ENCODE results near the gene VPS4A. TPM values are rescaled to one million over a fixed set of nuclear protein-coding genes. Genes with fewer than 3 reads are reported as not detected.
"Not testable (repeated sequence)": the region's sequence is repeated elsewhere in the genome, so short reads cannot be mapped to it uniquely, and the experiment has no call there.

Gene VPS4A
- total RNA-seq: 35.7 and 46.0 TPM in 2 replicates

DNA sequence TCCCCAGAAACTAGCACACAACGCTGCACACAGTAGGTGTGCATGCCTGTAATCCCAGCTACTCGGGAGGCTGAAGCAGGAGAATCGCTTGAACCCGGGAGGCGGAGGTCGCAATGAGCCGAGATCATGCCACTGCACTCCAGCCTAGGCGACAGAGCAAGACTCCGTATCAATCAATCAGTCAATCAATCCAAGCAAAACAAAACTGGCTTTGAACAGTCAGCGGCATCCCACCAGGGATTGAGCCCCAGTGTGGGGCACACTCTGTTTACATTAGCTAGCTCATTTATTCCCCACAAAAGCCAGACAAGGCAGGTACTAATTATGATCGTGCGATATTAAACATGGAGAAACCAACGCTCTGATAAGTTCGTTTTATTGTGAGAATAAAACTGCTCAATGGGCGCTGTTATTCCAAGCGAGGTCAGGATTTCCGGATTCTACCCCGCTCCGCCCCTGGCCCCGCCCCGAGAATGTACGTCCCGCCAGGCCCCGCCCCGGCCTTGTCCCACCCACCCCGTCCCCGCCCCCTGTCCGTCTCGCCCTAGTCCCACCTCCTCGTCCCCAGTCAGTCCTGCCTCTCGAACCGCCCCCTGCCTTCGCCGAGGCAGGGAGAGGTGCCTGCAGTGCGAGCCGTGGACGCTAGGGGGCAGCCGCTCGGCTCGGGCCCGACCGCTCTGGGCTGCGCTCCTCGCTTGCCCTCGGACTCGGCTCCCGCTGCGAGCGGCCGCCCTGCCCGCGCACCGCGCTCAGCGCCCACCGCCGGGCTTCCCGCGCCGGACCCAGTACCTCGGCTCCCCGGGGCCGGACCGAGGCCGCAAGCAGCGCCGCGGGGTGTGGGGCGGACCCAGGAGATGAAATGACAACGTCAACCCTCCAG is at the start of gene VPS4A:
Gene VPS4A (plus strand): TSS at position 698 of the 880 bp plus-strand sequence. CDS start 162 bp downstream, at position 860.
- DNase-seq (ENCODE audit: extremely low read depth, low read depth, low spot score): peak; percentile 68

- no peak for DNase-seq (ENCODE audit: extremely low read depth, low read depth, low spot score)
These were observed 44.7 kb upstream of the VPS4A start for GRCh38 chr16:69266334-69267063.

DNA sequence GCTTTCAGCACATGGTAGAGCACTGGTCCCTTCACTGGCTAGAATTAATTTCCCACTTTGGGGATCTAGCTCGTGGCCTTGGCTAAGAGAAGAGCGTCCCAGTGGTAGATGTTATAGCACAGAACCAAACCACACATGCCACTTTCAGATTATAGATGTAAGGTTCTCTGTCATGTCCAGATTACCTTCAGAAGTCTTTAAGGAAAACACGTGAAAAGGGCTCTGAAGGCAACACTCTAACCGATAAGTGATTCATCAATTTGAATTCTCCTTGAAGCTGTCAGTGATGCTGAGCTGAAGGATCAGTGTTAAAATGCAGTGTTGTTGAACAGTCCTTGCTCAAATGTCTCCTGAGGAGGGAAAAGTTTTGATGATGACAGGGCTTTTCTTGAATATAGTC is 43.5 kb upstream of the VPS4A start:
- DNase-seq (ENCODE audit: extremely low read depth, low read depth, low spot score): no peak

- DNase-seq (ENCODE audit: extremely low read depth, low read depth, low spot score): no peak
These were observed 40.8 kb upstream of the VPS4A start for GRCh38 chr16:69270395-69270794.

- DNase-seq (ENCODE audit: extremely low read depth, low read depth, low spot score): no peak
These were observed 40.3 kb upstream of the VPS4A start for GRCh38 chr16:69270831-69271230.

GRCh38 chr16:69273009-69273408 is 38.1 kb upstream of the VPS4A start:
- DNase-seq (ENCODE audit: extremely low read depth, low read depth, low spot score): no peak

DNA sequence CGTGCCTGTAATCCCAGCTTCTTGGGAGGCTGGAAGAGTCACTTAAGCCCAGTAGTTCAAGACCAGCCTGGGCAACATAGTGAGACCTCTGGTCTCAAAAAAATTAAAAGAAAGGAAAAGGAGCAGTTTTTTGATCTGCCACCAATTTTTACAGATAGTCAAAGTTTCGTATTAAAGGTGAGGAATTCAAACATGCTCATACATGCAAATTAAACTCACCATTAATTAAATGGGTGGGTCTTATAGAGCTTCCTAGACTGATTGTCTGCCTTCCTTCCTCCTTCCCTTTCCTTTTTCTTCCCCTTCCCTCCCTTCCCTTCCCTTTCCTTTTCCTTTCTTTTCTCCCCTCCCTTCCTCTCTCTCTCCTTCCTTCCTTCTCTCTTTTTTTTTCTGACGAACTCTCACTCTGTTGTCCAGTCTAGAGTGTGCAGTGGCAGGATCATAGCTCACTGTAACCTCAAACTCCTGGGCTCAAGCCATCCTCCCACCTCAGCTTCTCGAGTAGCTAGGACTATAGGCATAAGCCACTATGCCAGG is 36.4 kb upstream of the VPS4A start:
- no peak for DNase-seq (ENCODE audit: extremely low read depth, low read depth, low spot score)

DNA sequence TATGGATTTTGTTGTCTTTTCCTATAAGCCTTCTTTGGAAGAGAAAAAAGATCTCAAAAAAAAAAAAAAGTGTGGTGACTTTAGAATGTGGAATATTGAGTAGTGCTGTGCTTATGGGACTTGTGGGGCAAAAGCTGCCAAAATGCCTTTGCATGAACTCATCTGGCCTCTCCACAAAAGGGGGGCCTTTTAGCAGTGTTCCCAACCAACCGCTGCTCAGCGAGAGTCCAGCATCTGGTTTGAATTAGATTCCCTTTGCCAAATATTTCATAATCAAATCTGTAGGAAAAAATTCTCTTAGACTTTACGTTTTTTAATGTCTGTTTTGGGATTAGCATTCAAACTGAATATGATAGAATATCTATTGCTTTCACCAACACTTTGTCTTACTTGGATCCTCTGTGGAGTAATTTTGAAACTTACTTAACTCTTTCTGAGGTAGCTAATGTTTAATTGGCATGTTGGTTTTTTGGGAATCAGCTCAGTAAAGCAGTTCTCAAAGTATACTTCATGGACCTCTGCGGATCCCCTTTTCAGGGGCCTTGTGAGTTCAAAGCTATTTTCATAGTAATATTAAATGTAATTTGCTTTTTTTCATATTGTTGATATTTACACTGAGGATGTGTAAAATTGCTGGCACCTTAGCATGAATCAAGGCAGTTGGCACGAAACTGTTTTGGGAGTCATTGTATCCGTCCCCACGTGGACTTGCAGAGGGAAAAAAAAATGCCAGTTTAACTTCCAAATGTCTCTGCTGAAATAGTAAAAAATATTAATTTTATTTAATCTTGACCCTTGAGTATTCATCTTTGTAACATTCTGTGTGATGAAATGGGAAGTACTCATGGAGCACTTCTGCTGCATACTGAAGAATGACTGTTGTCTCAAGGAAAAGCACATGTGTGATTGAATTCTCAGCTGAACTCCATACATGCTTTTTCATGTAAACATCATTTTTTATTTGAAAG is 34.7 kb upstream of the VPS4A start:
- DNase-seq (ENCODE audit: extremely low read depth, low read depth, low spot score): no peak

DNA sequence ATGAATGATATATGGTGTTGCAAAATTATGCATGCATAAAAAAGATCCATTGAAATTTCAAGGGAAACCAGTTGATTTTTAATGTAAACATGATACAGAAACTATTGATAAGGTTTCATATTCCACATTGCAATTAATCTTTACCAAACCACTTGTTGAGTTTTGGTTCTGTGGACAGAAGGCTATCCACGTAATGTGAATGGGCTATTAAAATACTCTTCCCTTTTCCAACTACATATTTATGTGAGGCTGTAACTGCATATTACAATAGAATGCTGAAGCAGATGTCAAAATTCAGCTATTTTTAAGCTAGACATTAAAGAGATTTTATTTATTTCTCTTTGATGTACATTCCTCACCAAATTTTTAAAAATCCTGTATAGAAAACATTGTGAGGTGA is 33.7 kb upstream of the VPS4A start:
- no peak for DNase-seq (ENCODE audit: extremely low read depth, low read depth, low spot score)

DNA sequence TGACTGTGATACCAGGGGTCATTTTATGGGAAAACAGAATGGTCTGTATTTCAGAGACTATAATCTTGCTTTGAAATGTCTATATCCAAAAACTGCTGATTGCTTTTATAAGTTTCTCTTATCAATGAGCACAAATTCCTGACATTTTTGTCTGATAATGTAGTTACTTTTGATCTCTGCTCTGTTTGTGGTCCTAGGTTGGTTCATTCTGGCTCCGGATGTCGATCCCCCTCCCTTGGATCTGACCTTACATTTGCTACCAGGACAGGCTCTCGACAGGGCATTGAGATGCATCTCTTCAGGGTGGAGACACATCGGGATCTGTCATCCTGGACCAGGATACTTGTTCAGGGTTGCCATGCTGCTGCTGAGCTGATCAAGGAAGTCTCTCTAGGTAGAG is 27.3 kb upstream of the VPS4A start:
- DNase-seq (ENCODE audit: extremely low read depth, low read depth, low spot score): no peak

- no peak for DNase-seq (ENCODE audit: extremely low read depth, low read depth, low spot score)
These were observed 25.9 kb upstream of the VPS4A start for GRCh38 chr16:69285240-69285639.

- DNase-seq (ENCODE audit: extremely low read depth, low read depth, low spot score): peak; percentile 67
These were observed 24.0 kb upstream of the VPS4A start for GRCh38 chr16:69286941-69287713.

DNA sequence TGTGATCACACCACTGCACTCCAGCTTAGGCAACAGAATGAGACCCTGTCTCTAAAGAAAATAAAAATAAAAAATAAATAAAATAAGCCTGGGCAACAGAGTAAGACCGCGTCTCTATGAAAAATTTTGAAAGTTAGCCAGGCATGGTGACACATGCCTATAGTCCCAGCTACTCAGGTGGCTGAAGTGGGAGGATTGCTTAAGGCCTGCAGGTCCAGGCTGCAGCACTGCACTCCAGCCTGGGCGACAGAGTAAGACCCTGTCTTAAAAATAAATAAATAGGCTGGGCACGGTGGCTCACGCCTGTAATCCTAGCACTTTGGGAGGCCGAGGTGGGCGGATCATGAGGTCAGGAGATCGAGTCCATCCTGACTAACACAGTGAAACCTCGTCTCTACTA is 19.5 kb upstream of the VPS4A start:
- not testable (repeated sequence) for DNase-seq (ENCODE audit: extremely low read depth, low read depth, low spot score)

- no peak for DNase-seq (ENCODE audit: extremely low read depth, low read depth, low spot score)
These were observed 17.7 kb upstream of the VPS4A start for GRCh38 chr16:69293401-69293800.

- no peak for DNase-seq (ENCODE audit: extremely low read depth, low read depth, low spot score)
These were observed 17.1 kb upstream of the VPS4A start for GRCh38 chr16:69294051-69294450.

DNA sequence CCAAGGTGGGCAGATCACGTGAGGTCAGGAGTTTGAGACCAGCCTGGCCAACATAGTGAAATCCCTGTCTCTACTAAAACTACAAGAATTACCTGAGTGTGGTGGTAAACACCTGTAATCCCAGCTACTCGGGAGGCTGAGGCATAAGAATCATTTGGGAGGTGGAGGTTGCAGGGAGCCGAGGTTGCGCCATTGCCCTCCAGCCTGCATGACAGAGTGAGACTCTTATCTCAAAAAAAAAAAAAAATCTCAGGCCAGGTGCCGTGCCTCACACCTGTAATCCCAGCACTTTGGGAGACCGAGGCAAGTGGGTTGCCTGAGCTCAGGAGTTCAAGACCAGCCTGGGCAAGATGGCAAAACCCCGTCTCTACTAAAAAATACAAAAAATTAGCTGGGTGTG is 14.4 kb upstream of the VPS4A start:
- not testable (repeated sequence) for DNase-seq (ENCODE audit: extremely low read depth, low read depth, low spot score)

GRCh38 chr16:69298261-69298660 is 12.9 kb upstream of the VPS4A start:
- no peak for DNase-seq (ENCODE audit: extremely low read depth, low read depth, low spot score)

- no peak for DNase-seq (ENCODE audit: extremely low read depth, low read depth, low spot score)
These were observed 10.0 kb upstream of the VPS4A start for GRCh38 chr16:69301187-69301586.

- no peak for DNase-seq (ENCODE audit: extremely low read depth, low read depth, low spot score)
These were observed 9.3 kb upstream of the VPS4A start for GRCh38 chr16:69301861-69302260.

DNA sequence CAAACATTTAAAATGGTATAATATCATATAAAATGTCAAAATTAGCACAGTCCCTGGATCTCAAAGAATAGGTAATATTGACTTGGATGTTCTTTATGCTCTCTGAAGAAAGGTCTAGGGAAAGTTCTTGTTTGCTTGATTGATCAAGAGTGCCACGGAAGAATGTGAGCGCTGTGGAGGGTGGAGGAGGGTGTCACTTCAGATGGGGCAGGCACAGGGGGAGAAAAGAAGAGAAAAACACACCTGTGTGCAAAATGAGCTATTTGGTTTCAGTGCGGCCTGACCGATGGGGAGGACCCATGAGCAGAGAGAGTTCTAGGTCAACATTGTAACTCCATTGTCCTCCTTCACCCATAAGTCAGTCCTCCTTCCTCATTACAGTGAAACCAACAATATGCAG is 8.8 kb upstream of the VPS4A start:
- no peak for DNase-seq (ENCODE audit: extremely low read depth, low read depth, low spot score)
